ENCODE data around the gene OR10K2. TPM values are rescaled to one million over a fixed set of nuclear protein-coding genes. Genes with fewer than 3 reads are reported as not detected.
"Not testable (repeated sequence)": the region's sequence is repeated elsewhere in the genome, so short reads cannot be mapped to it uniquely, and the experiment has no call there.

OR10K2 gene
- total and polyA plus RNA-seq, 2 of the 13 experiments (the other 11 are each of a cell fraction or from before 2014, with no cell fraction given): not detected

- H3K27me3 ChIP-seq (ENCODE audit: control insufficient read depth in 1 of 2, insufficient read depth in 2 of 2, low read length in 2 of 2); DNase-seq (ENCODE audit: low spot score); FAIRE-seq; ATAC-seq; H2AFZ ChIP-seq (ENCODE audit: low read length); H4K20me1 ChIP-seq (ENCODE audit: insufficient read depth, low read length); CTCF ChIA-PET (ENCODE audit: low intra/inter-chr PET ratio, low total read pairs); in situ Hi-C loops (cut with HindIII; ENCODE audit: extremely low pct_ligation_motif_present, low pct_unique_long_range_greater_than_20kb); H3K4me1 ChIP-seq (ENCODE audit: insufficient read depth, low read length); POLR2A ChIA-PET; intact Hi-C loops (cut with micrococcal nuclease; ENCODE audit: unreplicated experiment); H3K4me3 ChIP-seq (replicated peaks in 1 of 3; ENCODE audit: insufficient read depth in 1 of 3, low read depth in 2 of 3, low read length in 3 of 3); H3K4me2 ChIP-seq (ENCODE audit: low read depth, low read length); H3K27ac ChIP-seq (ENCODE audit: extremely low read length, insufficient read depth, low read length); H3K36me3 ChIP-seq (replicated peaks in 1 of 2; ENCODE audit: control insufficient read depth in 1 of 2, insufficient read depth in 2 of 2, low read length in 2 of 2); H3K9ac ChIP-seq (ENCODE audit: insufficient read depth, low read depth, low read length); BruUV-seq (replicated peaks); H3K79me2 ChIP-seq (ENCODE audit: insufficient read depth, low read length): not testable (repeated sequence)
- no CpG with 5 or more reads among the region's 25 CpGs for WGBS (ENCODE audit: low lambda C conversion rate)
- peaks cover 72% of the 10 kb centered on the region for H3K9me3 ChIP-seq (ENCODE audit: low read length)
These were observed 51.9 kb downstream of the OR10K2 start for GRCh38 chr1:158374101-158374500.

GRCh38 chr1:158371188-158371953 lies 54.7 kb downstream of the OR10K2 start:
- H4K20me1 ChIP-seq (ENCODE audit: insufficient read depth, low read length): no peaks in the 10 kb centered on the region
- no TSS peak for BruUV-seq (replicated peaks)
- no peak overlapping the region for H3K4me3 ChIP-seq (replicated peaks in 1 of 3; ENCODE audit: insufficient read depth in 1 of 3, low read depth in 2 of 3, low read length in 3 of 3)
- H3K79me2 ChIP-seq (ENCODE audit: insufficient read depth, low read length): no peaks in the 10 kb centered on the region
- FAIRE-seq (no peak), ATAC-seq (no peak), DNase-seq (ENCODE audit: low spot score) (no peak)
- H3K36me3 ChIP-seq (replicated peaks in 1 of 2; ENCODE audit: control insufficient read depth in 1 of 2, insufficient read depth in 2 of 2, low read length in 2 of 2): no peaks in the 10 kb centered on the region
- no peak overlapping the region for H3K27ac ChIP-seq (ENCODE audit: extremely low read length, insufficient read depth, low read length)
- CTCF ChIA-PET (ENCODE audit: low intra/inter-chr PET ratio, low total read pairs): no interaction called here
- no peak overlapping the region for H3K4me2 ChIP-seq (ENCODE audit: low read depth, low read length)
- WGBS (ENCODE audit: low lambda C conversion rate): 0% methylated on average over 3 of the region's 6 CpGs
- H3K4me1 ChIP-seq (ENCODE audit: insufficient read depth, low read length): no peaks in the 10 kb centered on the region
- intact Hi-C loops (cut with micrococcal nuclease; ENCODE audit: unreplicated experiment): no loop called here
- POLR2A ChIA-PET: no interaction called here
- no peak overlapping the region for H3K9ac ChIP-seq (ENCODE audit: insufficient read depth, low read depth, low read length)
- no peak overlapping the region for H2AFZ ChIP-seq (ENCODE audit: low read length)
- peaks cover 78% of the 10 kb centered on the region for H3K9me3 ChIP-seq (ENCODE audit: low read length)
- in situ Hi-C loops (cut with HindIII; ENCODE audit: extremely low pct_ligation_motif_present, low pct_unique_long_range_greater_than_20kb): no loop called here
- no peaks in the 10 kb centered on the region for H3K27me3 ChIP-seq (ENCODE audit: control insufficient read depth in 1 of 2, insufficient read depth in 2 of 2, low read length in 2 of 2)
- TF ChIP-seq FOSL1 (CRISPR knock-in tag; IDR thresholded peaks at IDR 0.05; ENCODE audit: borderline replicate concordance) (no peak), SNAPC5 (CRISPR knock-in tag; IDR thresholded peaks at IDR 0.05; ENCODE audit: borderline replicate concordance) (no peak)

Other genes starting within 250 kb of the OR10K2 start
- not detected in 2 replicates for gene CD1D, start 245.3 kb downstream of the OR10K2 start, total RNA-seq (2016; rRNA removed; fragmentation: Illumina TruSeq; extraction: Trizol)
- gene CD1D, start 245.3 kb downstream of the OR10K2 start, polyA plus RNA-seq (2011; rRNA removed): not detected in 2 replicates
- gene CD1A, start 171.8 kb downstream of the OR10K2 start, total RNA-seq (2016; rRNA removed; fragmentation: Illumina TruSeq; extraction: Trizol): not detected in 2 replicates
- gene CD1A, start 171.8 kb downstream of the OR10K2 start, polyA plus RNA-seq (2011; rRNA removed): not detected in 2 replicates
- gene CD1C, start 136.3 kb downstream of the OR10K2 start, total RNA-seq (2016; rRNA removed; fragmentation: Illumina TruSeq; extraction: Trizol): not detected in 2 replicates
- not detected in 2 replicates for gene CD1C, start 136.3 kb downstream of the OR10K2 start, polyA plus RNA-seq (2011; rRNA removed)
- gene CD1B, start 94.7 kb downstream of the OR10K2 start, total RNA-seq (2016; rRNA removed; fragmentation: Illumina TruSeq; extraction: Trizol): not detected in 2 replicates
- gene CD1B, start 94.7 kb downstream of the OR10K2 start, polyA plus RNA-seq (2011; rRNA removed): not detected in 2 replicates
- not detected in 2 replicates for gene CD1E, start 72.3 kb downstream of the OR10K2 start, total RNA-seq (2016; rRNA removed; fragmentation: Illumina TruSeq; extraction: Trizol)
- gene CD1E, start 72.3 kb downstream of the OR10K2 start, polyA plus RNA-seq (2011; rRNA removed): not detected in 2 replicates
- gene OR10T2, start 26.8 kb downstream of the OR10K2 start, total RNA-seq (2016; rRNA removed; fragmentation: Illumina TruSeq; extraction: Trizol): not detected in 2 replicates
- not detected in 2 replicates for gene OR10T2, start 26.8 kb downstream of the OR10K2 start, polyA plus RNA-seq (2011; rRNA removed)
- not detected in 2 replicates for gene OR10K1, start 35.6 kb upstream of the OR10K2 start, total RNA-seq (2016; rRNA removed; fragmentation: Illumina TruSeq; extraction: Trizol)
- gene OR10K1, start 35.6 kb upstream of the OR10K2 start, polyA plus RNA-seq (2011; rRNA removed): not detected in 2 replicates
- not detected in 2 replicates for gene OR10R2, start 46.0 kb upstream of the OR10K2 start, total RNA-seq (2016; rRNA removed; fragmentation: Illumina TruSeq; extraction: Trizol)
- gene OR10R2, start 46.0 kb upstream of the OR10K2 start, polyA plus RNA-seq (2011; rRNA removed): not detected in 2 replicates
- gene OR6Y1, start 128.2 kb upstream of the OR10K2 start, total RNA-seq (2016; rRNA removed; fragmentation: Illumina TruSeq; extraction: Trizol): not detected in 2 replicates
- not detected in 2 replicates for gene OR6Y1, start 128.2 kb upstream of the OR10K2 start, polyA plus RNA-seq (2011; rRNA removed)
- gene OR6P1, start 144.3 kb upstream of the OR10K2 start, total RNA-seq (2016; rRNA removed; fragmentation: Illumina TruSeq; extraction: Trizol): not detected in 2 replicates
- not detected in 2 replicates for gene OR6P1, start 144.3 kb upstream of the OR10K2 start, polyA plus RNA-seq (2011; rRNA removed)
- not detected in 2 replicates for gene OR10X1, start 153.7 kb upstream of the OR10K2 start, total RNA-seq (2016; rRNA removed; fragmentation: Illumina TruSeq; extraction: Trizol)
- not detected in 2 replicates for gene OR10X1, start 153.7 kb upstream of the OR10K2 start, polyA plus RNA-seq (2011; rRNA removed)
- gene OR10Z1, start 179.0 kb upstream of the OR10K2 start, total RNA-seq (2016; rRNA removed; fragmentation: Illumina TruSeq; extraction: Trizol): not detected in 2 replicates
- gene OR10Z1, start 179.0 kb upstream of the OR10K2 start, polyA plus RNA-seq (2011; rRNA removed): not detected in 2 replicates